Lower leg skin (tissue), 4 donors: Measurements from ENCODE around the gene EFCAB6. TPM values are rescaled to one million over a fixed set of nuclear protein-coding genes. Genes with fewer than 3 reads are reported as not detected.

Source experiments
- DNase-seq, 2 donors: peaks; one replicate each; pipeline ENCODE4 v3.0.0-alpha.2; 2019; ENCODE audit warnings: low spot score in 2 of 2
- H3K4me3 ChIP-seq: fragments of 200-600 bp; sonication (generic); 2 replicates; pipeline ENCODE4 v1.5.1; 2017; ENCODE audit warnings: mild to moderate bottlenecking, low read depth; ENCODE audit not compliant: poor library complexity, severe bottlenecking
- POLR2A ChIP-seq, 2 donors: fragments of 450-650 bp; IDR thresholded peaks; one replicate each; pipeline ENCODE4 v1.6.1; 2016 to 2017; ENCODE audit warnings: antibody characterized with exemption in 2 of 2, mild to moderate bottlenecking in 1 of 2, moderate library complexity in 1 of 2
- WGBS, 2 donors: methylation state at CpG; one replicate each; pipeline ENCODE4 v1.1.5; 2018; 5-methylcytosine and 5-hydroxymethylcytosine counted together
- intact Hi-C: fragments of 100-400 bp; cut with DNase I; formaldehyde crosslinking; loops from one replicate; pipeline ENCODE4 v1.15.0; 2023; ENCODE audit warnings: low total_unique reads
- total RNA-seq, 4 donors: library from RNA; depleted of rRNA; stranded (reverse); fragments of >200 nt; gene quantifications; one replicate each; pipeline ENCODE4 v1.1.0, GENCODE V29; 2016
- TF ChIP-seq, protein P1 (sequence below), 3 donors: fragments of 450-650 bp; IDR thresholded peaks; one replicate each; pipeline ENCODE4 v1.5.1; 2016; ENCODE audit warnings: antibody characterized with exemption in 3 of 3, mild to moderate bottlenecking in 3 of 3, moderate library complexity in 2 of 3

EFCAB6 gene
- total RNA-seq, 4 donors from 2014 or later = 0.44 to 4.2 (median 1.8) TPM

- DNase-seq = no peak
- WGBS, 2 donors = 80 to 89% methylated on average over 5 of the region's 5 CpGs
- TF ChIP-seq, protein P1, sequence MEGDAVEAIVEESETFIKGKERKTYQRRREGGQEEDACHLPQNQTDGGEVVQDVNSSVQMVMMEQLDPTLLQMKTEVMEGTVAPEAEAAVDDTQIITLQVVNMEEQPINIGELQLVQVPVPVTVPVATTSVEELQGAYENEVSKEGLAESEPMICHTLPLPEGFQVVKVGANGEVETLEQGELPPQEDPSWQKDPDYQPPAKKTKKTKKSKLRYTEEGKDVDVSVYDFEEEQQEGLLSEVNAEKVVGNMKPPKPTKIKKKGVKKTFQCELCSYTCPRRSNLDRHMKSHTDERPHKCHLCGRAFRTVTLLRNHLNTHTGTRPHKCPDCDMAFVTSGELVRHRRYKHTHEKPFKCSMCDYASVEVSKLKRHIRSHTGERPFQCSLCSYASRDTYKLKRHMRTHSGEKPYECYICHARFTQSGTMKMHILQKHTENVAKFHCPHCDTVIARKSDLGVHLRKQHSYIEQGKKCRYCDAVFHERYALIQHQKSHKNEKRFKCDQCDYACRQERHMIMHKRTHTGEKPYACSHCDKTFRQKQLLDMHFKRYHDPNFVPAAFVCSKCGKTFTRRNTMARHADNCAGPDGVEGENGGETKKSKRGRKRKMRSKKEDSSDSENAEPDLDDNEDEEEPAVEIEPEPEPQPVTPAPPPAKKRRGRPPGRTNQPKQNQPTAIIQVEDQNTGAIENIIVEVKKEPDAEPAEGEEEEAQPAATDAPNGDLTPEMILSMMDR (IDR thresholded peaks at IDR 0.05) = no peak
- TF ChIP-seq POLR2A (IDR thresholded peaks at IDR 0.05) = no peak
- intact Hi-C loops = no loop called here
- no peak overlapping the region for H3K4me3 ChIP-seq
Measured at GRCh38 chr22:43798492-43798891, 13.6 kb downstream of the EFCAB6 start.

DNA sequence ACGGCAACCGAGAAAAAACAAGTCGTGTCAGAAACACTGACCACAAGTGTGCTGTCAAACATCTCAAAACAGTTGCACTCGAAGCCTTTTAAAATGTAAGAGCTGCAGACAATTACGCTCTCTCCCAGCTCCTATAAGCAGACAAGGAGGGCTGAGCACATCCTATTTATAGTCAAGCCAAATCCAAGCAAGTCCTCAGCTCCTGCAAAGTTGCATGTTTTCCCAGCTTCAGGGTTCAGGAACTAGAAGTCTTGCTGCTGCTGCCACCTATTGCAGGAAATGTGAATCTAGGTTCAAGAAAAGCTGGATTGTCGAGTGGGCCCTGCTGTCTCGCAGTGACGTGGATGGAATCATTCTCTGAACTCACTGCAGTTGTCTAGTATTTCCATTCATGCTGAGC lies 15.5 kb downstream of the EFCAB6 start:
- 63 to 75% methylated on average over 8 of the region's 8 CpGs for WGBS, 2 donors
- no peak overlapping the region for H3K4me3 ChIP-seq
- TF ChIP-seq, protein P1 (IDR thresholded peaks at IDR 0.05) = no peak
- no peak for TF ChIP-seq POLR2A (IDR thresholded peaks at IDR 0.05)
- DNase-seq = no peak
- intact Hi-C loops = no loop called here

DNA sequence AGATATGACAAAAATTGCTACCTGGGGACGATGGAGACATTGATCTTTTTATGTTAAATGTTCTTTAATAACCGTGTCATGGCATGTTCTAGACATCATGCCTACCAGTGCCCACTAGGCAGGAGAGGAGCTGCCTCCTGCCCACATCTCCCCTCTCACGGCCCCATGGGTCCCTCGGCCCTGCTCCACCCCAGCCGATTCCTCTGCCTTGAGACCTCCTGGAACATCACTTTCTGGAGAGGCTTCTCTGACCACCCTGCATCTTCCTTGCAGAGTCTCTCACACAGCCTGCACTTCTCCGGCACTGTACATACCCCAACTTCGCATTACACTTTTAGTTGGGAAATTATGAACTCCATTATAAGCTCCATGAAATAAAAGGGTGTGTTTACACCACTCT lies 16.8 kb downstream of the EFCAB6 start:
- intact Hi-C loops = no loop called here
- 89 to 90% methylated on average over 7 of the region's 7 CpGs for WGBS, 2 donors
- TF ChIP-seq, protein P1 (IDR thresholded peaks at IDR 0.05) = no peak
- TF ChIP-seq POLR2A (IDR thresholded peaks at IDR 0.05) = no peak
- H3K4me3 ChIP-seq = no peak overlapping the region
- DNase-seq = no peak

DNA sequence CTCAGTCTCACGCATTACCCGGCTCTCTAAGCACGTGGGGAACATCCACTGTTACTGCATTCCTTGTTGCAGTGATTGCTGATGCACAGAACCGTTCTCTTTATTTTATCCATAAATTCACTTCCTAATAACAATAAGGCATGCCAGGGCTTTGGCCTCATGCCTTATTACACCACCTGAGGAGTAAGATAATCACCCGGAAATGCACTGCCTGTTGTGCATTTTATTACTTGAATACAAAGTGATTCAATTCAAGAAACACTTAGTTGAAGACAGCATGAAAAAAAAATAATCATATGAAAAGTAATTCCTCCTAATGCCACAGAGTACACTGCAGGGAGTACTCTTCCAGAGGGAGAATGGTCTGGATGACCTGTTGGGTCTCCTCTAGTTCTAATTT lies 19.2 kb downstream of the EFCAB6 start:
- no peak overlapping the region for H3K4me3 ChIP-seq
- WGBS, 2 donors = 48 to 68% methylated on average over 5 of the region's 5 CpGs
- intact Hi-C loops = no loop called here
- TF ChIP-seq, protein P1 (IDR thresholded peaks at IDR 0.05) = no peak
- no peak for TF ChIP-seq POLR2A (IDR thresholded peaks at IDR 0.05)
- DNase-seq = no peak

DNA sequence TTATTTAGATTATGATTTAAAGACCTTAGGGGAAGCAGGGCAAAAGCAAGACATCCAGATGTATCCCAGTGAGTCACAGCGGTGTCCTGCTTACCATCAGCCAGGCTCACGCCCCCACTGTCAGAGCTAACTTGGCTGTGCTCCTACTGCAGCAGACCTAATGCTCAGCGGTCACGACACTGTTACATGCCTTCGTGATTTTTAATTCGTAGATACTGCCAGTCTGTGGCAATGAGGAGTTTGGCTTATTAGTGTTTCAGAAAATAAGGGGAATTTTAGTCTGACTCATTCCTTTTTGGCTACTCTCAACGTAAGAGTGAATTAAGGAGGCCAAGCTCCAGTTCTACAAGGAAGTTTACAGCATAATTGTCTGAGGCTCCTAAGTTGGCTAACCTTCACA lies 22.7 kb downstream of the EFCAB6 start:
- peak in 1 of 2 donors; percentile 50 for DNase-seq
- no peak overlapping the region for H3K4me3 ChIP-seq
- intact Hi-C loops = no loop called here
- TF ChIP-seq, protein P1 (IDR thresholded peaks at IDR 0.05) = no peak
- TF ChIP-seq POLR2A (IDR thresholded peaks at IDR 0.05) = no peak
- WGBS, 2 donors = 28 to 35% methylated on average over 7 of the region's 7 CpGs

GRCh38 chr22:43783777-43784176 lies 28.3 kb downstream of the EFCAB6 start:
- no peak overlapping the region for H3K4me3 ChIP-seq
- TF ChIP-seq POLR2A (IDR thresholded peaks at IDR 0.05) = no peak
- TF ChIP-seq, protein P1 (IDR thresholded peaks at IDR 0.05) = no peak
- no peak for DNase-seq
- WGBS, 2 donors = 94 to 100% methylated on average over 2 of the region's 2 CpGs
- intact Hi-C loops = no loop called here
